Ectodermal cell (in vitro differentiated cells): ENCODE measurements around the gene NR2F1-AS1.
"Not testable (repeated sequence)": the region's sequence is repeated elsewhere in the genome, so short reads cannot be mapped to it uniquely, and the experiment has no call there.

ENCODE experiments used
- H3K27ac ChIP-seq: 2 replicates; pipeline ENCODE4 v1.7.0; 2013; ENCODE audit warnings: mild to moderate bottlenecking, low read depth, low read length; ENCODE audit not compliant: insufficient read depth, poor library complexity, severe bottlenecking
- H3K27me3 ChIP-seq: 2 replicates; pipeline ENCODE4 v1.7.0; 2013; ENCODE audit warnings: mild to moderate bottlenecking, low read length; ENCODE audit not compliant: insufficient read depth, control insufficient read depth, poor library complexity, severe bottlenecking
- H3K36me3 ChIP-seq: one replicate; pipeline ENCODE4 v1.7.0; 2013; ENCODE audit warnings: low read length; ENCODE audit not compliant: control insufficient read depth, insufficient read depth
- H3K4me1 ChIP-seq: one replicate; pipeline ENCODE4 v1.7.0; 2013; ENCODE audit warnings: low read length; ENCODE audit not compliant: control insufficient read depth, insufficient read depth
- H3K4me3 ChIP-seq: 2 replicates; pipeline ENCODE4 v1.7.0; 2013; ENCODE audit warnings: low read depth, low read length, control low read depth; ENCODE audit not compliant: insufficient read depth
- H3K9me3 ChIP-seq: 2 replicates; pipeline ENCODE4 v1.7.0; 2013; ENCODE audit warnings: mild to moderate bottlenecking, low read length, moderate library complexity; ENCODE audit not compliant: control insufficient read depth
- WGBS, 2 experiments: methylation state at CpG; one replicate each; pipeline ENCODE4 v1.1.7; 2013; ENCODE audit warnings: missing lambda C conversion rate in 2 of 2; 5-methylcytosine and 5-hydroxymethylcytosine counted together

NR2F1-AS1 gene

DNA sequence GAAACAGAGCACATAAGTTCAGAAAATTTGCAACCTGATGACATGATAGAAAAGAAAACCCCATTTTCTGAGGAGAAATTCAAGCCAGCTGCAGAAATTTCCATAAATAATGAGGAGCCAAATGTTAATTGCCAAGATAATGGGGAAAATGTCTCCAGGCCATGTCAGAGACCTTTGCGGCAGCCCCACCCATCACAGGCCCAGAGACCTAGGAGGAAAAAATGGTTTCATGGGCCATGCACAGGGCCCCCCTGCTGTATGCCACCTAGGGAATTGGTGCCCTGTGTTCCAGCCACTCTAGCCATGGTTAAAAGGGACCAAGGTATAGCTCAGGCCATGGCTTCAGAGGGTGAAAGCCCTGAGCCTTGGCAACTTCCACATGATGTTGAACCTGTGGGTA lies 118.1 kb downstream of the NR2F1-AS1 start:
- H3K9me3 ChIP-seq = peaks cover 3% of the 10 kb centered on the region
- H3K27ac ChIP-seq = no peak overlapping the region
- no peak overlapping the region for H3K4me3 ChIP-seq
- 95 to 97% methylated on average over 1 of the region's 1 CpG for WGBS, 2 experiments
- peaks cover 5% of the 10 kb centered on the region for H3K36me3 ChIP-seq
- no peaks in the 10 kb centered on the region for H3K27me3 ChIP-seq
- no peaks in the 10 kb centered on the region for H3K4me1 ChIP-seq

DNA sequence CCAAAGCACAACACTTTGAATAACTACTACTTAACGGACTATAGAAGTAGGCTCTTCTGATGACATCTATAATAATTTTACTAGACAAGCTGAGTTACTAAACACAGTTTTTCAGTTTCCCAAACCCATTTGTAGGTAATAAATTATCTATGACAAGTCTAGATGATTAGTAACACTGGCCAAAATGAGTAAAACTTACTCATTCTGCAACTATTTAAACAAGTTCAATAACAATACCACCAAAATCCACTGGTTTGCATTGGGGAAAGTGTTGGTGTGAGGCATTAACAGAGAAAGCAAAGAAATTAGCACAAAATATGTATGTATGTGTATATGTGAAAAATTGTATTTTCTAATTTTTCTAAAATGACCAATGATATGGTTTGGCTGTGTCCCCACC lies 119.3 kb downstream of the NR2F1-AS1 start:
- Histone ChIP-seq H3K27me3 (no peaks in the 10 kb centered on the region), H3K9me3 (peaks cover 3% of the 10 kb centered on the region), H3K4me1 (no peaks in the 10 kb centered on the region), H3K27ac (no peak overlapping the region), H3K36me3 (peaks cover 5% of the 10 kb centered on the region), H3K4me3 (no peak overlapping the region)
- WGBS, 2 experiments = 83 to 91% methylated on average over 1 of the region's 1 CpG

- H3K27ac ChIP-seq = no peak overlapping the region
- peaks cover 5% of the 10 kb centered on the region for H3K36me3 ChIP-seq
- no peak overlapping the region for H3K4me3 ChIP-seq
- peaks cover 3% of the 10 kb centered on the region for H3K9me3 ChIP-seq
- H3K27me3 ChIP-seq = no peaks in the 10 kb centered on the region
- 99 to 100% methylated on average over 2 of the region's 2 CpGs for WGBS, 2 experiments
- H3K4me1 ChIP-seq = no peaks in the 10 kb centered on the region
Observed at GRCh38 chr5:93460286-93460685, 120.7 kb downstream of the NR2F1-AS1 start.

DNA sequence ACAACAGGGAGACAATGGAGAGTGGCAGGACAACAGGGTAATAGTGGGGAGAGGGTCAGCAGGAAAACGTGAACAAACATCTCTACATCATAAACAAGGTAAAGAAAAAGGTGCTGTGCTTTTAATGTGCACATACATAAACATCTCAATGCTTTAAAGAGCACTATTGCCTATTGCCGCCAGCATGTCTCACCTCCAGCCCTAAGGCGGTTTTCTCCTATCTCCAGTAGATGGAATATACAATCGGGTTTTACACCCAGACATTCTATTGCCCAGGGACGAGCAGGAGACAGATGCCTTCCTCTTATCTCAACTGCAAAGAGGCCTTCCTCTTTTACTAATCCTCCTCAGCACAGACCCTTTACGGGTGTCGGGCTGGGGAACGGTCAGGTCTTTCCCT lies 124.2 kb downstream of the NR2F1-AS1 start:
- H3K4me1 ChIP-seq, H3K27ac ChIP-seq, H3K9me3 ChIP-seq, H3K4me3 ChIP-seq, H3K27me3 ChIP-seq, H3K36me3 ChIP-seq: not testable (repeated sequence)
- 89 to 90% methylated on average over 8 of the region's 8 CpGs for WGBS, 2 experiments

DNA sequence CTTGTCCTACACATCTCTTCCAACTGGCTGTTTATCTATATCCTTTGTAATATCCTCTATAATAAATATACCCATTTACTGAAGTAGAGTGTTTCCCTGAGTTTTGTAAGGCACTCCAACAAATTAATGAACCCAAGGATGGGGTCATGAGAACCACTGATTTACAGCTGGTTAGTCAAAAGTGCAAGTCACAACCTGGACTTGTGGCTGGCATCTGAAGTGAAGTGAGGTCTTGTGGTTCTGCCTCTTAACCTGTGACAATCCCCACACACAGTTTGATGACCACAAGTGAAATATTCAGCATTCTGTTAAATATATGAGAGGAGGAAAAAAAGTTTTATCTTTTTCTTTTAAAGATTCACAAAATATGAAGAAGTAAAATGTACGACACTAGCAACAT lies 126.1 kb downstream of the NR2F1-AS1 start:
- H3K36me3 ChIP-seq = no peaks in the 10 kb centered on the region
- H3K4me1 ChIP-seq = peaks cover 5% of the 10 kb centered on the region
- H3K4me3 ChIP-seq = no peak overlapping the region
- 100% methylated on average over 1 of the region's 1 CpG; no CpG with 5 or more reads in 1 of the 2 experiments for WGBS, 2 experiments
- H3K27me3 ChIP-seq = no peaks in the 10 kb centered on the region
- no peaks in the 10 kb centered on the region for H3K9me3 ChIP-seq
- H3K27ac ChIP-seq = no peak overlapping the region

GRCh38 chr5:93452255-93452654 lies 128.8 kb downstream of the NR2F1-AS1 start:
- Histone ChIP-seq H3K9me3 (no peaks in the 10 kb centered on the region), H3K27ac (peak overlapping the region; percentile 63), H3K27me3 (no peaks in the 10 kb centered on the region), H3K4me1 (peaks cover 5% of the 10 kb centered on the region), H3K36me3 (no peaks in the 10 kb centered on the region), H3K4me3 (no peak overlapping the region)

DNA sequence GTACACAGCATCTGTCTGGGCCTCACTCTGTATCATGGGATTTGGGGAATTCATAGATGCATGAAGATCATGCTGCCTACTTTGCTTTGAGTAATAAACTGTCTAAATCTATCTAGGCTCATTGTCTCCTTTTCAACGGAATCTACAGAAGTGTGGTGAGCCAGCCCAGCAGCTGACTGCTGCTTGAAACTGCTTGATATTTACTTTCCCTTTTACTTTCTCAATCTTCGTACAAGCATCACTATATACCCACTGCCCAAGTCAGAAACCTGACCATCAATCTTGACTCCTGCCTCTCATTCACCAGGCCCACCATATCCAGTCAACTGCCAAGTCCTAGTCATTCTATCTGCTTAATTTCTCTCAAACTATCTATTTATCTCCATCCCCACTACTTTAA lies 142.9 kb downstream of the NR2F1-AS1 start:
- whole genome bisulfite sequencing, 2 experiments = 90 to 94% methylated on average over 2 of the region's 2 CpGs

DNA sequence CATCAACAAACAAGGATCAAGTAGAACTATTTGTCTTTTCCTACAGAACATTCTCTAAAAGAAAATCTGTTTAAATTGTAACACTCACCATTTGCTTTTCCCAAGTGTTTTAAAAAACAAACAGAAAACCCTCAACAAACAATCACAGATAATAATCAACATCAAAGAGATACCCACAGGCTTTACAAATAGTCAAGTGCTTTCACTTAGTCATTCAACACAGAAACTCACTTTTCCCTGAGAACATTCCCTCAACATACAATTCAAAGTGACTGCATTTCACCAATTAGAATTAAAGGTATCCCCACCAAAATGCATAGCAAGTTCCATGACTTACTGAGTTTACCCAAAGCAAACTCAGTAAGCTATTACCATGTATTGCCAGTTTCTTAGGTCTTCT lies 144.9 kb downstream of the NR2F1-AS1 start:
- H3K4me1 ChIP-seq = peaks cover under 1% of the 10 kb centered on the region
- H3K36me3 ChIP-seq = no peaks in the 10 kb centered on the region
- no peak overlapping the region for H3K4me3 ChIP-seq
- H3K27me3 ChIP-seq = no peaks in the 10 kb centered on the region
- H3K27ac ChIP-seq = no peak overlapping the region
- no peaks in the 10 kb centered on the region for H3K9me3 ChIP-seq

More for the DNA sequence above, 142.9 kb downstream of the NR2F1-AS1 start:
- peaks cover 3% of the 10 kb centered on the region for H3K9me3 ChIP-seq
- H3K27ac ChIP-seq = no peak overlapping the region
- H3K4me3 ChIP-seq = no peak overlapping the region
- H3K36me3 ChIP-seq = no peaks in the 10 kb centered on the region
- no peaks in the 10 kb centered on the region for H3K4me1 ChIP-seq
- no peaks in the 10 kb centered on the region for H3K27me3 ChIP-seq

DNA sequence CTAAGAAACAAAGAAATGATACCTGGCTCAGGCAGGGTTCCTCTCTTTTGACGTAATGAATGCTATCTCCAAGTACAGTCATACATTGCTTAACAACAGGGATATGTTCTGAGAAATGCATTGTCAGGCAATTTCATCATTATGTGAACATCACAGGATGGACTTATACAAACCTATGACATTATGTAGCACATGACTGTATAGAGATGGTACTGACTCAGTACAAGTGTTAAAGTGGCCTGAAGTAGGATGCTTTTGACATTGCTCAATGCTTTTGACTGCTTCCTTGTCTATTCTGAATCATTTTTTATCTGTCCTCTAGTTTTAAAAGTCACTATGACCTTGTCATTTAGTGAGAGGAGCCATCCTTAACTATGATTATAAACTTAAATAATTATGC lies 147.6 kb downstream of the NR2F1-AS1 start:
- Histone ChIP-seq H3K9me3 (no peaks in the 10 kb centered on the region), H3K4me1 (peaks cover 6% of the 10 kb centered on the region), H3K36me3 (no peaks in the 10 kb centered on the region), H3K4me3 (no peak overlapping the region), H3K27ac (no peak overlapping the region), H3K27me3 (no peaks in the 10 kb centered on the region)
- 73 to 86% methylated on average over 1 of the region's 1 CpG for WGBS, 2 experiments

DNA sequence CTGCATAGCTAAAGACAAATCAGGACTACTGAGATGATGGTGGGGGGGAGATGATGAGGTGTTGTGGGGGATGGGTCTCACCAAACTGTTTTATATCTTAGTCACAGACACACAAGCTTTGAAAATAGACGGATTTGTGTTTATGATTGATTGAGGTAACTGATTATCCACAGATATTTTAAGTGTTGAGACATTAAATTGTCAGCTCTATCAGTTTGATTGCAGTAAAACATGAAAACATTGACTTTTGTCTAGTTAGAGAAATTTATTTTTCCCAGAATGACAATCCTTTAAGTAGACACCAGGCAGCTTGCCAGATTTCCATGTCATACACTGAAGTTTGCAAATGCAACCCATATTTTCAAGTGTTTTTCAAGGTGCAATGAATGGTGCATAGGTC lies 149.8 kb downstream of the NR2F1-AS1 start:
- no peaks in the 10 kb centered on the region for H3K36me3 ChIP-seq
- H3K27me3 ChIP-seq = no peaks in the 10 kb centered on the region
- no peak overlapping the region for H3K27ac ChIP-seq
- H3K4me1 ChIP-seq = peaks cover 6% of the 10 kb centered on the region
- no peaks in the 10 kb centered on the region for H3K9me3 ChIP-seq
- no peak overlapping the region for H3K4me3 ChIP-seq
- 100% methylated on average over 1 of the region's 1 CpG for WGBS, 2 experiments

- Histone ChIP-seq H3K4me1 (peaks cover 6% of the 10 kb centered on the region), H3K27ac (no peak overlapping the region), H3K9me3 (no peaks in the 10 kb centered on the region), H3K36me3 (no peaks in the 10 kb centered on the region), H3K4me3 (no peak overlapping the region), H3K27me3 (no peaks in the 10 kb centered on the region)
- 90 to 94% methylated on average over 2 of the region's 2 CpGs for WGBS, 2 experiments
Observed at GRCh38 chr5:93430673-93431199, 150.3 kb downstream of the NR2F1-AS1 start.
